GM23338 (cell line): Measurements from ENCODE around the gene ABHD17B. TPM values are rescaled to one million over a fixed set of nuclear protein-coding genes. Genes with fewer than 3 reads are reported as not detected.

Source experiments
- ATAC-seq: fragments of 200-7000 bp; cut with Tn5 transposase; 3 replicates; pipeline ENCODE4 v1.9.1; 2020
- DNase-seq: peaks from one replicate; pipeline ENCODE4 v3.0.0-alpha.2; 2015; ENCODE audit warnings: low spot score
- H2AFZ ChIP-seq: fragments of 200-600 bp; sonication (generic); 2 replicates; pipeline ENCODE4 v1.8.0; 2016; ENCODE audit warnings: antibody characterized with exemption, mild to moderate bottlenecking, moderate library complexity
- H3F3A ChIP-seq: fragments of 200-600 bp; sonication (generic); replicated peaks from 2 replicates; pipeline ENCODE4 v1.8.0; 2017; ENCODE audit warnings: antibody characterized with exemption, mixed run types, low read depth
- H3K27ac ChIP-seq: fragments of 200-600 bp; sonication (generic); 2 replicates; pipeline ENCODE4 v1.6.1; 2016; ENCODE audit warnings: low read depth
- H3K27me3 ChIP-seq: fragments of 200-600 bp; sonication (generic); 2 replicates; pipeline ENCODE4 v1.8.0; 2016; ENCODE audit warnings: mild to moderate bottlenecking, mixed run types, moderate library complexity; ENCODE audit not compliant: insufficient read depth
- H3K36me3 ChIP-seq: fragments of 200-600 bp; sonication (generic); 2 replicates; pipeline ENCODE4 v1.8.0; 2016; ENCODE audit warnings: mild to moderate bottlenecking; ENCODE audit not compliant: insufficient read depth
- H3K4me1 ChIP-seq: fragments of 200-600 bp; sonication (generic); 2 replicates; pipeline ENCODE4 v1.8.0; 2016; ENCODE audit warnings: mild to moderate bottlenecking, moderate library complexity; ENCODE audit not compliant: insufficient read depth
- H3K4me2 ChIP-seq: fragments of 200-600 bp; sonication (generic); 2 replicates; pipeline ENCODE4 v1.7.1; 2017; ENCODE audit warnings: mixed run types
- H3K4me3 ChIP-seq: fragments of 200-600 bp; sonication (generic); 2 replicates; pipeline ENCODE4 v1.6.1; 2016; ENCODE audit warnings: mixed run types
- H3K79me2 ChIP-seq: fragments of 200-600 bp; sonication (generic); replicated peaks from 2 replicates; pipeline ENCODE4 v1.8.0; 2017; ENCODE audit warnings: mild to moderate bottlenecking; ENCODE audit not compliant: insufficient read depth
- H3K9me2 ChIP-seq: fragments of 200-600 bp; sonication (generic); 2 replicates; pipeline ENCODE4 v1.8.0; 2017; ENCODE audit not compliant: insufficient read depth
- H4K20me1 ChIP-seq: fragments of 200-600 bp; sonication (generic); replicated peaks from 2 replicates; pipeline ENCODE4 v1.8.0; 2017; ENCODE audit warnings: mild to moderate bottlenecking; ENCODE audit not compliant: insufficient read depth
- H3K27ac Mint-ChIP-seq: 2 replicates; pipeline ENCODE4 v1.8.0; 2020; ENCODE audit warnings: inconsistent platforms, mild to moderate bottlenecking, moderate library complexity, mixed read lengths
- H3K27me3 Mint-ChIP-seq: 3 replicates; pipeline ENCODE4 v1.8.0; 2022; ENCODE audit warnings: low read depth, mild to moderate bottlenecking, moderate library complexity, mixed read lengths, inconsistent platforms; ENCODE audit not compliant: insufficient read depth, poor library complexity
- H3K36me3 Mint-ChIP-seq: 3 replicates; pipeline ENCODE4 v1.8.0; 2021; ENCODE audit warnings: low read depth, mild to moderate bottlenecking, inconsistent platforms, moderate library complexity, mixed read lengths
- H3K4me1 Mint-ChIP-seq: 3 replicates; pipeline ENCODE4 v1.8.0; 2020; ENCODE audit warnings: mild to moderate bottlenecking, inconsistent platforms, mixed read lengths
- H3K4me3 Mint-ChIP-seq: 3 replicates; pipeline ENCODE4 v1.8.0; 2021; ENCODE audit warnings: moderate library complexity, mild to moderate bottlenecking, inconsistent platforms, mixed read lengths
- H3K9me3 Mint-ChIP-seq: 3 replicates; pipeline ENCODE4 v1.8.0; 2020; ENCODE audit warnings: moderate library complexity, mild to moderate bottlenecking, inconsistent platforms, mixed read lengths
- ETS1 ChIP-seq: IDR thresholded peaks from 2 replicates; pipeline ENCODE4 v1.6.1; 2016; ENCODE audit warnings: antibody characterized with exemption
- EZH2phosphoT487 ChIP-seq: fragments of 200-600 bp; sonication (generic); IDR thresholded peaks from one replicate; pipeline ENCODE4 v1.8.1; 2018; ENCODE audit warnings: antibody characterized with exemption; ENCODE audit not compliant: unreplicated experiment
- NANOG ChIP-seq: IDR thresholded peaks from 2 replicates; pipeline ENCODE4 v1.6.1; 2016; ENCODE audit warnings: antibody characterized with exemption, borderline replicate concordance
- ZNF114 ChIP-seq: fragments of 250-450 bp; sonication (Bioruptor Pico); IDR thresholded peaks from 2 replicates; pipeline ENCODE4 v1.5.0; 2020; ENCODE audit warnings: mild to moderate bottlenecking, moderate library complexity
- ZNF462 ChIP-seq: fragments of 250-450 bp; sonication (Bioruptor Pico); IDR thresholded peaks from 2 replicates; pipeline ENCODE4 v1.5.0; 2020; ENCODE audit warnings: mild to moderate bottlenecking, moderate library complexity
- polyA plus RNA-seq: library from polyadenylated mRNA; unstranded; fragments of >200 nt; fragmentation: Nextera tagmentation; extraction: Ambion mirVana; gene quantifications from 2 replicates; pipeline ENCODE4 v1.2.1, GENCODE V29; 2016
- total RNA-seq: library from RNA; depleted of rRNA; stranded (reverse); fragments of >200 nt; shearing (Covaris generic); gene quantifications from 2 replicates; pipeline ENCODE4 v1.2.3, GENCODE V29; 2014

Gene ABHD17B
- total and polyA plus RNA-seq, 2 experiments from 2014 or later, result 32.2 to 112 TPM

GRCh38 chr9:71876106-71876505 lies 34.9 kb downstream of the ABHD17B start (continued):
- TF ChIP-seq ZNF462 (no peak), ZNF114 (CRISPR knock-in tag) (no peak), EZH2phosphoT487 (no peak)

- Histone ChIP-seq H3K36me3 (peaks cover 5% of the 10 kb centered on the region; the same call in 1 of the 2 replicates), H3K4me3 (no peak overlapping the region), H3K27ac (peak overlapping the region; percentile 53; the same call in 1 of the 2 replicates), H3K4me1 (peaks cover 23% of the 10 kb centered on the region), H2AFZ (no peak overlapping the region), H3K9me2 (no peaks in the 10 kb centered on the region), H3K4me2 (no peak overlapping the region), H3F3A (no peaks in the 10 kb centered on the region; the same call in 1 of the 2 replicates), H3K79me2 (peaks cover 100% of the 10 kb centered on the region), H3K27me3 (no peaks in the 10 kb centered on the region), H4K20me1 (peaks cover 59% of the 10 kb centered on the region)
- Mint-ChIP-seq H3K4me1 (peaks cover 20% of the 10 kb centered on the region), H3K27ac (no peak overlapping the region), H3K27me3 (no peaks in the 10 kb centered on the region), H3K36me3 (peaks cover 23% of the 10 kb centered on the region), H3K4me3 (no peak overlapping the region), H3K9me3 (peaks cover 2% of the 10 kb centered on the region; the same call in 1 of the 3 replicates)
- no peak for DNase-seq
- ATAC-seq, result no peak
- TF ChIP-seq NANOG (no peak), ETS1 (no peak), ZNF462 (no peak)
These were observed 35.6 kb downstream of the ABHD17B start for GRCh38 chr9:71875345-71875744.
